HG02642 (cell line): ENCODE data around the gene CORO1C.

Experiments used
- ATAC-seq: cut with Tn5 transposase; IDR thresholded peaks from one replicate; pipeline ENCODE4 v1.9.1; 2021; ENCODE audit warnings: mild to moderate bottlenecking; ENCODE audit not compliant: unreplicated experiment, poor library complexity

CORO1C gene

GRCh38 chr12:108700833-108701541 lies 30.3 kb downstream of the CORO1C start:
- ATAC-seq = no peak

- ATAC-seq = no peak
Observed at GRCh38 chr12:108699955-108700563, 31.3 kb downstream of the CORO1C start.

- ATAC-seq = no peak
Observed at GRCh38 chr12:108697905-108698304, 33.4 kb downstream of the CORO1C start.

- ATAC-seq = no peak
Observed at GRCh38 chr12:108696996-108697290, 34.4 kb downstream of the CORO1C start.

- no peak for ATAC-seq
Observed at GRCh38 chr12:108696111-108696995, 35.0 kb downstream of the CORO1C start.

- ATAC-seq = no peak
Observed at GRCh38 chr12:108694812-108695278, 36.5 kb downstream of the CORO1C start.

- ATAC-seq = no peak
Observed at GRCh38 chr12:108693751-108694150, 37.6 kb downstream of the CORO1C start.

GRCh38 chr12:108693186-108693730 lies 38.1 kb downstream of the CORO1C start:
- ATAC-seq = no peak

GRCh38 chr12:108691998-108692808 lies 39.1 kb downstream of the CORO1C start:
- ATAC-seq = peak; percentile 18

GRCh38 chr12:108691175-108691997 lies 39.9 kb downstream of the CORO1C start:
- ATAC-seq = peak; percentile 69

- no peak for ATAC-seq
Observed at GRCh38 chr12:108690542-108691174, 40.7 kb downstream of the CORO1C start.

GRCh38 chr12:108690191-108690518 lies 41.2 kb downstream of the CORO1C start:
- no peak for ATAC-seq

- ATAC-seq = no peak
Observed at GRCh38 chr12:108689314-108690190, 41.8 kb downstream of the CORO1C start.

- no peak for ATAC-seq
Observed at GRCh38 chr12:108686780-108687179, 44.5 kb downstream of the CORO1C start.

- ATAC-seq = no peak
Observed at GRCh38 chr12:108685469-108686260, 45.7 kb downstream of the CORO1C start.

GRCh38 chr12:108683906-108684556 lies 47.3 kb downstream of the CORO1C start:
- ATAC-seq = no peak

GRCh38 chr12:108681317-108681716 lies 50.0 kb downstream of the CORO1C start:
- ATAC-seq = no peak
